T-helper 2 cell treated with Interferon-gamma antibody and Interleukin-4, amounts not matched to agents 5 μg/mL and 100 μg/mL, for 36 hours (primary cell): ENCODE results near the gene GRAMD1A.
"Not testable (repeated sequence)": the region's sequence is repeated elsewhere in the genome, so short reads cannot be mapped to it uniquely, and the experiment has no call there.

ENCODE experiments used
- DNase-seq: peaks from one replicate; pipeline ENCODE4 v3.0.0; 2021; ENCODE audit warnings: low spot score
- H3K27ac Mint-ChIP-seq: one replicate; pipeline ENCODE4 v1.8.0; 2021; ENCODE audit warnings: mild to moderate bottlenecking, mixed read lengths
- H3K27me3 Mint-ChIP-seq: one replicate; pipeline ENCODE4 v1.8.0; 2021; ENCODE audit warnings: low read depth, mixed read lengths
- H3K36me3 Mint-ChIP-seq: one replicate; pipeline ENCODE4 v1.8.0; 2021; ENCODE audit warnings: low read depth, mixed read lengths
- H3K4me1 Mint-ChIP-seq: one replicate; pipeline ENCODE4 v1.8.0; 2021; ENCODE audit warnings: low read depth, mixed read lengths
- H3K4me3 Mint-ChIP-seq: one replicate; pipeline ENCODE4 v1.8.0; 2022; ENCODE audit warnings: mild to moderate bottlenecking, moderate library complexity, mixed read lengths
- H3K9me3 Mint-ChIP-seq: one replicate; pipeline ENCODE4 v1.8.0; 2021; ENCODE audit warnings: mixed read lengths

GRAMD1A gene

GRCh38 chr19:35013820-35014754, 14.0 kb downstream of the GRAMD1A start:
- Mint-ChIP-seq H3K4me1 (peaks cover 26% of the 10 kb centered on the region), H3K4me3 (peak overlapping the region; percentile 63)

GRCh38 chr19:35014774-35015173, 14.7 kb downstream of the GRAMD1A start:
- H3K36me3 Mint-ChIP-seq: peaks cover 57% of the 10 kb centered on the region
- H3K27me3 Mint-ChIP-seq, DNase-seq, H3K9me3 Mint-ChIP-seq: not testable (repeated sequence)
- H3K4me1 Mint-ChIP-seq: peaks cover 26% of the 10 kb centered on the region
- H3K27ac Mint-ChIP-seq: peak overlapping the region; percentile 78
- H3K4me3 Mint-ChIP-seq: peak overlapping the region; percentile 63

More at GRCh38 chr19:35013820-35014754, 14.0 kb downstream of the GRAMD1A start:
- peak overlapping the region; percentile 78 for H3K27ac Mint-ChIP-seq
- no peaks in the 10 kb centered on the region for H3K9me3 Mint-ChIP-seq
- H3K36me3 Mint-ChIP-seq: peaks cover 59% of the 10 kb centered on the region
- DNase-seq: no peak
- no peaks in the 10 kb centered on the region for H3K27me3 Mint-ChIP-seq

- H3K27me3 Mint-ChIP-seq: no peaks in the 10 kb centered on the region
- DNase-seq: no peak
- H3K4me3 Mint-ChIP-seq: no peak overlapping the region
- H3K27ac Mint-ChIP-seq: no peak overlapping the region
- no peaks in the 10 kb centered on the region for H3K9me3 Mint-ChIP-seq
- peaks cover 26% of the 10 kb centered on the region for H3K4me1 Mint-ChIP-seq
- peaks cover 61% of the 10 kb centered on the region for H3K36me3 Mint-ChIP-seq
These were observed 15.3 kb downstream of the GRAMD1A start for GRCh38 chr19:35015270-35015953.

GRCh38 chr19:35015954-35016351, 15.8 kb downstream of the GRAMD1A start:
- Mint-ChIP-seq H3K9me3 (no peaks in the 10 kb centered on the region), H3K4me1 (peaks cover 26% of the 10 kb centered on the region), H3K36me3 (peaks cover 61% of the 10 kb centered on the region), H3K27ac (no peak overlapping the region), H3K4me3 (no peak overlapping the region), H3K27me3 (no peaks in the 10 kb centered on the region)
- no peak for DNase-seq

- Mint-ChIP-seq H3K4me3 (no peak overlapping the region), H3K36me3 (peaks cover 61% of the 10 kb centered on the region), H3K27ac (peak overlapping the region; percentile 10), H3K27me3 (no peaks in the 10 kb centered on the region), H3K4me1 (peaks cover 20% of the 10 kb centered on the region), H3K9me3 (no peaks in the 10 kb centered on the region)
- DNase-seq: no peak
These were observed 17.4 kb downstream of the GRAMD1A start for GRCh38 chr19:35017507-35017906.

GRCh38 chr19:35018379-35018778, 18.3 kb downstream of the GRAMD1A start:
- DNase-seq: no peak
- no peak overlapping the region for H3K27ac Mint-ChIP-seq
- H3K27me3 Mint-ChIP-seq: no peaks in the 10 kb centered on the region
- H3K9me3 Mint-ChIP-seq: no peaks in the 10 kb centered on the region
- peaks cover 59% of the 10 kb centered on the region for H3K36me3 Mint-ChIP-seq
- H3K4me3 Mint-ChIP-seq: no peak overlapping the region
- peaks cover 11% of the 10 kb centered on the region for H3K4me1 Mint-ChIP-seq

- Mint-ChIP-seq H3K27ac (no peak overlapping the region), H3K27me3 (no peaks in the 10 kb centered on the region), H3K36me3 (peaks cover 54% of the 10 kb centered on the region), H3K9me3 (no peaks in the 10 kb centered on the region), H3K4me3 (no peak overlapping the region), H3K4me1 (peaks cover 6% of the 10 kb centered on the region)
- no peak for DNase-seq
These were observed 19.0 kb downstream of the GRAMD1A start for GRCh38 chr19:35019144-35019543.

GRCh38 chr19:35021016-35021415, 20.9 kb downstream of the GRAMD1A start:
- peak overlapping the region; percentile 26 for H3K27ac Mint-ChIP-seq
- H3K9me3 Mint-ChIP-seq: no peaks in the 10 kb centered on the region
- no peaks in the 10 kb centered on the region for H3K27me3 Mint-ChIP-seq

GRCh38 chr19:35021596-35021995, 21.5 kb downstream of the GRAMD1A start:
- DNase-seq: no peak
- Mint-ChIP-seq H3K9me3 (no peaks in the 10 kb centered on the region), H3K4me1 (no peaks in the 10 kb centered on the region), H3K4me3 (no peak overlapping the region), H3K36me3 (peaks cover 48% of the 10 kb centered on the region), H3K27ac (no peak overlapping the region), H3K27me3 (no peaks in the 10 kb centered on the region)

More at GRCh38 chr19:35021016-35021415, 20.9 kb downstream of the GRAMD1A start:
- peaks cover 46% of the 10 kb centered on the region for H3K36me3 Mint-ChIP-seq
- H3K4me3 Mint-ChIP-seq: no peak overlapping the region
- no peak for DNase-seq
- no peaks in the 10 kb centered on the region for H3K4me1 Mint-ChIP-seq

- H3K9me3 Mint-ChIP-seq: no peaks in the 10 kb centered on the region
- DNase-seq: no peak
- H3K27me3 Mint-ChIP-seq: no peaks in the 10 kb centered on the region
- no peaks in the 10 kb centered on the region for H3K4me1 Mint-ChIP-seq
- no peak overlapping the region for H3K27ac Mint-ChIP-seq
- H3K4me3 Mint-ChIP-seq: no peak overlapping the region
- H3K36me3 Mint-ChIP-seq: peaks cover 52% of the 10 kb centered on the region
These were observed 22.3 kb downstream of the GRAMD1A start for GRCh38 chr19:35022460-35022859.

- Mint-ChIP-seq H3K27me3 (no peaks in the 10 kb centered on the region), H3K4me1 (no peaks in the 10 kb centered on the region), H3K36me3 (peaks cover 51% of the 10 kb centered on the region), H3K9me3 (no peaks in the 10 kb centered on the region), H3K4me3 (no peak overlapping the region), H3K27ac (no peak overlapping the region)
- no peak for DNase-seq
These were observed 23.3 kb downstream of the GRAMD1A start for GRCh38 chr19:35023428-35023827.

- H3K27ac Mint-ChIP-seq: no peak overlapping the region
- H3K4me1 Mint-ChIP-seq: no peaks in the 10 kb centered on the region
- H3K27me3 Mint-ChIP-seq: no peaks in the 10 kb centered on the region
- no peak overlapping the region for H3K4me3 Mint-ChIP-seq
- no peak for DNase-seq
- H3K36me3 Mint-ChIP-seq: peaks cover 49% of the 10 kb centered on the region
- no peaks in the 10 kb centered on the region for H3K9me3 Mint-ChIP-seq
These were observed 24.0 kb downstream of the GRAMD1A start for GRCh38 chr19:35024095-35024494.

- DNase-seq: no peak
- Mint-ChIP-seq H3K36me3 (peaks cover 35% of the 10 kb centered on the region), H3K4me1 (no peaks in the 10 kb centered on the region), H3K4me3 (no peak overlapping the region), H3K27ac (no peak overlapping the region), H3K27me3 (peaks cover 5% of the 10 kb centered on the region), H3K9me3 (no peaks in the 10 kb centered on the region)
These were observed 25.8 kb downstream of the GRAMD1A start for GRCh38 chr19:35025969-35026368.

- peaks cover 3% of the 10 kb centered on the region for H3K4me1 Mint-ChIP-seq
- H3K27ac Mint-ChIP-seq: no peak overlapping the region
- no peaks in the 10 kb centered on the region for H3K9me3 Mint-ChIP-seq
- no peak overlapping the region for H3K4me3 Mint-ChIP-seq
- peaks cover 34% of the 10 kb centered on the region for H3K36me3 Mint-ChIP-seq
- H3K27me3 Mint-ChIP-seq: peaks cover 9% of the 10 kb centered on the region
- DNase-seq: no peak
These were observed 26.3 kb downstream of the GRAMD1A start for GRCh38 chr19:35026418-35026817.
